Endothelial cell of umbilical vein (primary cell): ENCODE measurements around the gene KLK2. TPM values are rescaled to one million over a fixed set of nuclear protein-coding genes. Genes with fewer than 3 reads are reported as not detected.

Experiments
- BruUV-seq: library from RNA; stranded (reverse); fragments of 400-500 nt; replicated peaks from 2 replicates; lab custom pipeline; 2021; lab: Mats Ljungman, UMichigan
- CTCF ChIA-PET: fragments of 300-600, 350-600 bp; sonication (Branson Sonifier 250); formaldehyde crosslinking; loops from one replicate; lab custom pipeline; 2021; ENCODE audit warnings: antibody characterized with exemption, inconsistent platforms; lab: Charles Lee
- POLR2A ChIA-PET: fragments of 300-600, 350-600 bp; sonication (Branson Sonifier 250); formaldehyde crosslinking; loops from one replicate; lab custom pipeline; 2021; ENCODE audit warnings: antibody characterized with exemption, inconsistent platforms; lab: Charles Lee
- DNase-seq: peaks from one replicate; pipeline ENCODE4 v3.0.0-alpha.2; 2011; ENCODE audit warnings: low read depth, low spot score
- FAIRE-seq: peaks from 2 replicates; lab custom pipeline; 2011; peaks lifted over from hg19 to GRCh38; lab: Jason Lieb, UNC
- H2AFZ ChIP-seq: 2 replicates; pipeline ENCODE4 v1.6.0; 2012; ENCODE audit warnings: low read depth, low read length, control low read depth, inconsistent platforms
- H3K27ac ChIP-seq: 2 replicates; pipeline ENCODE4 v1.5.1; 2011; ENCODE audit warnings: low read depth, mild to moderate bottlenecking, control low read depth, low read length, moderate library complexity; ENCODE audit not compliant: insufficient read depth
- H3K27me3 ChIP-seq, 2 experiments: 2 replicates each; pipeline versions ENCODE4 v1.6.0 to v1.6.1; 2011; ENCODE audit warnings: low read length in 2 of 2, mixed read lengths in 1 of 2; ENCODE audit not compliant: control insufficient read depth in 2 of 2, insufficient read depth in 2 of 2
- H3K36me3 ChIP-seq, 2 experiments: 2 replicates in 1 of 2; 3 replicates in 1 of 2; pipeline ENCODE4 v1.5.1; 2011; ENCODE audit warnings: low read length in 2 of 2, mild to moderate bottlenecking in 1 of 2, moderate library complexity in 1 of 2; ENCODE audit not compliant: control insufficient read depth in 2 of 2, insufficient read depth in 2 of 2; ENCODE audit errors: extremely low read depth in 1 of 2
- H3K4me1 ChIP-seq: 3 replicates; pipeline ENCODE4 v1.5.1; 2011; ENCODE audit warnings: mild to moderate bottlenecking, low read length; ENCODE audit not compliant: control insufficient read depth, insufficient read depth; ENCODE audit errors: extremely low read depth
- H3K4me2 ChIP-seq: 2 replicates; pipeline ENCODE4 v1.6.1; 2011; ENCODE audit warnings: low read length, control low read depth, mixed read lengths; ENCODE audit not compliant: insufficient read depth
- H3K4me3 ChIP-seq, 3 experiments: fragments of 200-600 bp in 1 of 3; sonication (generic), shearing (Covaris generic) in 1 of 3; replicated peaks in 1 of 3; 2 replicates each; pipeline ENCODE4 v1.5.1; 2011 to 2016; ENCODE audit warnings: control low read depth in 3 of 3, low read length in 3 of 3, mild to moderate bottlenecking in 2 of 3, inconsistent platforms in 1 of 3, low read depth in 1 of 3, moderate library complexity in 1 of 3; ENCODE audit not compliant: insufficient read depth in 1 of 3
- H3K79me2 ChIP-seq: 2 replicates; pipeline ENCODE4 v1.6.0; 2012; ENCODE audit warnings: low read length, inconsistent platforms; ENCODE audit not compliant: control insufficient read depth, insufficient read depth
- H3K9ac ChIP-seq: replicated peaks from 2 replicates; pipeline ENCODE3; 2011; ENCODE audit warnings: low read length, control low read depth; ENCODE audit not compliant: insufficient read depth; ENCODE audit errors: extremely low read depth
- H3K9me1 ChIP-seq: replicated peaks from 3 replicates; pipeline ENCODE4 v1.6.0; 2011; ENCODE audit warnings: mild to moderate bottlenecking, low read length; ENCODE audit not compliant: control insufficient read depth, insufficient read depth; ENCODE audit errors: extremely low read depth
- H3K9me3 ChIP-seq: replicated peaks from 2 replicates; pipeline ENCODE4 v1.5.1; 2012; ENCODE audit warnings: low read length, inconsistent platforms; ENCODE audit not compliant: control insufficient read depth, insufficient read depth
- H4K20me1 ChIP-seq: replicated peaks from 2 replicates; pipeline ENCODE3; 2011; ENCODE audit warnings: mild to moderate bottlenecking, low read length; ENCODE audit not compliant: control insufficient read depth, insufficient read depth; ENCODE audit errors: extremely low read depth
- CTCF ChIP-seq, 2 donors: IDR thresholded peaks; 1 replicate in 1 of 2; 2 replicates in 1 of 2; pipeline ENCODE4 v1.5.1; 2011; ENCODE audit warnings: low read length in 2 of 2, mild to moderate bottlenecking in 2 of 2, moderate library complexity in 2 of 2, control low read depth in 1 of 2, inconsistent platforms in 1 of 2, low read depth in 1 of 2; ENCODE audit not compliant: insufficient read depth in 1 of 2; ENCODE audit errors: extremely low read depth in 1 of 2
- EZH2 ChIP-seq: IDR thresholded peaks from 2 replicates; pipeline ENCODE4 v1.6.1; 2012; ENCODE audit warnings: borderline replicate concordance, low read depth, mild to moderate bottlenecking, moderate library complexity, low read length, inconsistent platforms; ENCODE audit not compliant: severe bottlenecking
- FOS ChIP-seq: IDR thresholded peaks from 2 replicates; pipeline ENCODE4 v1.6.1; 2011; ENCODE audit warnings: mild to moderate bottlenecking, low read length, moderate library complexity, borderline replicate concordance; ENCODE audit not compliant: insufficient read depth
- GATA2 ChIP-seq: IDR thresholded peaks from 2 replicates; pipeline ENCODE4 v1.7.0; 2011; ENCODE audit warnings: low read depth, mild to moderate bottlenecking, moderate library complexity, mixed read lengths, low read length; ENCODE audit not compliant: insufficient read length, insufficient read depth
- MAX ChIP-seq: IDR thresholded peaks from 2 replicates; pipeline ENCODE4 v1.6.1; 2011; ENCODE audit not compliant: insufficient read depth, insufficient read length
- MYC ChIP-seq: IDR thresholded peaks from one replicate; pipeline ENCODE4 v1.6.1; 2011; ENCODE audit warnings: mild to moderate bottlenecking, low read depth, low read length
- POLR2AphosphoS5 ChIP-seq: IDR thresholded peaks from 2 replicates; pipeline ENCODE4 v1.6.1; 2012; ENCODE audit warnings: low read depth, mild to moderate bottlenecking, control low read depth, low read length, moderate library complexity; ENCODE audit not compliant: insufficient read depth
- dilution Hi-C: fragments of 300-500 bp; cut with MboI; formaldehyde crosslinking; loops from one replicate; pipeline ENCODE4 v1.15.0; 2019; ENCODE audit warnings: low sequenced_read_pairs; ENCODE audit not compliant: extremely low pct_ligation_motif_present
- intact Hi-C: fragments of 100-400 bp; cut with micrococcal nuclease; formaldehyde crosslinking; loops from one replicate; pipeline ENCODE4 v1.10.0; 2022
- polyA plus RNA-seq, 4 experiments: library from polyadenylated mRNA; depleted of rRNA in 3 of 4; stranded (reverse) in 3 of 4; unstranded in 1 of 4; fragments of >200 nt; gene quantifications; 2 replicates each; pipeline versions ENCODE4 v1.2.1 to v1.2.3, GENCODE V29; 2011 to 2012; ENCODE audit warnings: missing spikeins in 1 of 4
- total RNA-seq: library from RNA; stranded (reverse); gene quantifications from 2 replicates; pipeline ENCODE4 v1.2.3, GENCODE V29; 2021

KLK2 gene
- total and polyA plus RNA-seq, 2 donors (not counting 3 experiments of a cell fraction or from before 2014, with no cell fraction given), result not detected

- Histone ChIP-seq H3K9ac (no peak overlapping the region), H3K36me3 (no peaks in the 10 kb centered on the region), H3K4me1 (no peaks in the 10 kb centered on the region), H3K27ac (no peak overlapping the region), H3K9me3 (no peaks in the 10 kb centered on the region), H3K9me1 (no peaks in the 10 kb centered on the region), H3K4me2 (no peak overlapping the region), H3K4me3 (no peak overlapping the region), H3K27me3 (no peaks in the 10 kb centered on the region), H4K20me1 (no peaks in the 10 kb centered on the region), H2AFZ (no peak overlapping the region), H3K79me2 (no peaks in the 10 kb centered on the region)
- ChIA-PET CTCF (no interaction called here), POLR2A (interaction anchor here (0.6 kb wide), 1 partner anchor 128 kb away, joined by 4 read pairs; no protein-coding TSS in a partner anchor)
- BruUV-seq, result no TSS peak
- dilution Hi-C loops (no loop called here), intact Hi-C loops (no loop called here)
- DNase-seq, result no peak
- no peak for FAIRE-seq
- TF ChIP-seq MAX, result no peak
- no peak for TF ChIP-seq GATA2
- TF ChIP-seq MYC, result no peak
- no peak for TF ChIP-seq EZH2
- TF ChIP-seq POLR2AphosphoS5, result no peak
Observed at GRCh38 chr19:50897191-50897607, 24.0 kb downstream of the KLK2 start.

GRCh38 chr19:50897612-50898011 is 24.4 kb downstream of the KLK2 start:
- no peak overlapping the region for H3K27ac ChIP-seq
- H3K9ac ChIP-seq, result no peak overlapping the region
- no peaks in the 10 kb centered on the region for H3K9me3 ChIP-seq
- no peaks in the 10 kb centered on the region for H3K36me3 ChIP-seq
- H3K9me1 ChIP-seq, result no peaks in the 10 kb centered on the region
- BruUV-seq, result no TSS peak
- H4K20me1 ChIP-seq, result no peaks in the 10 kb centered on the region
- H3K4me3 ChIP-seq, result no peak overlapping the region
- POLR2A ChIA-PET, result interaction anchor here (0.6 kb wide), 1 partner anchor 127 kb away, joined by 4 read pairs; no protein-coding TSS in a partner anchor
- CTCF ChIA-PET, result no interaction called here
- no peaks in the 10 kb centered on the region for H3K4me1 ChIP-seq
- TF ChIP-seq FOS (no peak), CTCF (IDR thresholded peaks at IDR 0.05; ENCODE audit: extremely low read depth in 1 of 2, insufficient read depth in 1 of 2, low read depth in 1 of 2, low read length in 2 of 2) (no peak)
- FAIRE-seq, result no peak
- intact Hi-C loops, result no loop called here
- DNase-seq, result no peak
- no peak overlapping the region for H3K4me2 ChIP-seq
- H3K27me3 ChIP-seq, result no peaks in the 10 kb centered on the region
- no peak overlapping the region for H2AFZ ChIP-seq
- dilution Hi-C loops, result no loop called here
- no peaks in the 10 kb centered on the region for H3K79me2 ChIP-seq
